Measurements from ENCODE around the gene TNFRSF19.

The TNFRSF19 gene

DNA sequence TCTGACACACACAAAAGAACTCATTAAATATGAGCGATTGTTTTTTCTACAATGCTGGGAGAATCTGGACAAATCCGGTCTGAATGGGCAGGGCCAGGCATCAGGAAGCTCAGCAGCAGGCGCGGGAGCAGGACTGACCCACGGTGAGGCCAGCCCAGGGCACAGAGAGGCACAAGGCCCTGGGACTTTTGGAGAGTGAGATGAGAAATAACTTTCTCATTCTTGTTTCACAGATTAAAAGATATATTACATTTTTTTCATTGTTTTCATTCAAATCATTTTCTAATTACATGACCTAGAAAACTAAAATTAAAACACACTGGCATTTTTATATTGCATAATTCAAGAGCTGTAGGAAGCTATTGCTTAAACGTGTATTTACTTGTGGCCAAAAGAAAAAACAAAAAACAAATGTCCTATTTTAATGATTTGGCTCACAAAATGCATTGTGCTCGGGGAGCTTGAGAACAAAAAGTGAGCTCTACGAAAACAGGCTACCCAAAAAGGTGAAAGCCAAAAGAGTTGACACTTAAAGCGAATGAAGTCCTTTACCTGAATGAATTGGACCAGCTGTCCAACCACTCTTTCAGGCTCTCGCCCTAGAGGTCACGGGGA lies 133.1 kb downstream of the TNFRSF19 start:
- no peak for DNase-seq (ENCODE audit: low read depth, low spot score)
- TF ChIP-seq, protein P1, sequence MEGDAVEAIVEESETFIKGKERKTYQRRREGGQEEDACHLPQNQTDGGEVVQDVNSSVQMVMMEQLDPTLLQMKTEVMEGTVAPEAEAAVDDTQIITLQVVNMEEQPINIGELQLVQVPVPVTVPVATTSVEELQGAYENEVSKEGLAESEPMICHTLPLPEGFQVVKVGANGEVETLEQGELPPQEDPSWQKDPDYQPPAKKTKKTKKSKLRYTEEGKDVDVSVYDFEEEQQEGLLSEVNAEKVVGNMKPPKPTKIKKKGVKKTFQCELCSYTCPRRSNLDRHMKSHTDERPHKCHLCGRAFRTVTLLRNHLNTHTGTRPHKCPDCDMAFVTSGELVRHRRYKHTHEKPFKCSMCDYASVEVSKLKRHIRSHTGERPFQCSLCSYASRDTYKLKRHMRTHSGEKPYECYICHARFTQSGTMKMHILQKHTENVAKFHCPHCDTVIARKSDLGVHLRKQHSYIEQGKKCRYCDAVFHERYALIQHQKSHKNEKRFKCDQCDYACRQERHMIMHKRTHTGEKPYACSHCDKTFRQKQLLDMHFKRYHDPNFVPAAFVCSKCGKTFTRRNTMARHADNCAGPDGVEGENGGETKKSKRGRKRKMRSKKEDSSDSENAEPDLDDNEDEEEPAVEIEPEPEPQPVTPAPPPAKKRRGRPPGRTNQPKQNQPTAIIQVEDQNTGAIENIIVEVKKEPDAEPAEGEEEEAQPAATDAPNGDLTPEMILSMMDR (IDR thresholded peaks at IDR 0.05; ENCODE audit: insufficient read depth, low read length, missing control alignments), result no peak
- POLR2A ChIA-PET, result no interaction called here
- H3K4me3 ChIP-seq (ENCODE audit: low read depth, low read length), result no peak overlapping the region
- CTCF ChIA-PET, result interaction anchor here (0.9 to 1.1 kb wide), 3 partner anchors 39 to 236 kb away, joined by 3 read pairs; no protein-coding TSS in a partner anchor

DNA sequence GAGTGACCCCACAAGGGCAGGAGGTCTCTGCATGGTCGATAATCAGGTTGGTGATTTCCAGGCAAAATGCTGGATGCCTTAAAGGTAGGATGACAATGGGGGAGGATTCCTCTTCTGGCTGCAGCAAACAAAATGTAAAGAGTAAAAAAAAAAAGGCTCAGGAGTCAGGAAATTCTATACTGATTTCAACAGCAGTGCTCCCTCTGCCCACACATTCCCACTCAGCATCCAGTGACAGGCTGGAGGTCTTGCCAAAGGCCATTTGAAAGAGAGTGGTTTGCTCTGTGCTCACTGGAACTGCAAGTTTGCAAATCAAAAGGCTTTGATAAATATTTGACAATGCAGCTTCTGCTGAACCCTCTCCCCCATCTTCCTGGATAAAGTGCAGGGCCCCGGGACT lies 135.4 kb downstream of the TNFRSF19 start:
- DNase-seq (ENCODE audit: low read depth, low spot score), result no peak
- ChIA-PET CTCF (no interaction called here), POLR2A (no interaction called here)
- TF ChIP-seq, protein P1 (IDR thresholded peaks at IDR 0.05; ENCODE audit: insufficient read depth, low read length, missing control alignments), result no peak
- H3K4me3 ChIP-seq (ENCODE audit: low read depth, low read length), result no peak overlapping the region

DNA sequence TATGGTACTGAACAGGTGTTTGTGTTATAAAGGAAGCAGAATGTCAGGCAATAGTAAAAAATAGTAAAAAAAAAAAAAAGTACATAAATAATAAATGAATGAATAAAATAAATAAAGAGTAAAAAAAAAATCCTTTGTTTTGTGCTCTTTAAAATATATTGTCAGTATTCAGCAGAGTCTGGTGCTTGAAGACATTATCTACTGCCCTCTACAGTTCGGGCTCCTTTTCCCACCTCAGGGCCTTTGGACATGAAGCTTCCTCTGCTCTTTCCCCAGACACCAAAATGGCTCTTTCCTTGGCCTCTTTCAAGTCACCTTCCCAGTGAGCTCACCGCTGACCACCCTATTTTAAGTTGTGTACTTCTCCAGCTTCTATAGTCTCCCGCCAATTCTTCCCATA lies 137.5 kb downstream of the TNFRSF19 start:
- H3K4me3 ChIP-seq (ENCODE audit: low read depth, low read length), result no peak overlapping the region
- no peak for DNase-seq (ENCODE audit: low read depth, low spot score)
- ChIA-PET CTCF (interaction anchor here (0.6 to 2.1 kb wide), 13 partner anchors 10 to 240 kb away, joined by 3 to 9 read pairs (median 4); partner anchors contain the start of gene TNFRSF19), POLR2A (no interaction called here)
- TF ChIP-seq, protein P1 (IDR thresholded peaks at IDR 0.05; ENCODE audit: insufficient read depth, low read length, missing control alignments), result no peak

DNA sequence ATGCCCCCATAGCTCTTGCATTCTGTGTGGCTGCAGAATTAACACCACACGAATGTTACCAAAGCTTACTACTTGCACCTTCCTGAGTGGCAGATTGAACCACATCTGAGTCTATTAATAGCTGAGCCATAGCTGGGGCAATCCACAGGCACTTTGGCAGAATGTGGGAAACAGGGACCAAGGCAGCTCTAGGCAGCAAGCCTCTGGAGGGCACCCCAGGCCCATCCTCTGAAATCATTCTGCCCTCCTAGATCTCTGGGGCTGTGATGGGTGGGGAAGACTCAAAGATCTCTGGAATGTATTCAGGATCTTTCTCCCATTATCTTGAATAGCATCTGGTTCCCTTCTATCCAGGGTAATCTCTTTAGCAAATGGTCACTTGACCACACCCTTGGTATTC lies 139.3 kb downstream of the TNFRSF19 start:
- no peak for DNase-seq (ENCODE audit: low read depth, low spot score)
- TF ChIP-seq, protein P1 (IDR thresholded peaks at IDR 0.05; ENCODE audit: insufficient read depth, low read length, missing control alignments), result no peak
- CTCF ChIA-PET, result interaction anchor here (0.8 to 1.9 kb wide), 3 partner anchors 40 to 242 kb away, joined by 3 to 9 read pairs (median 3); no protein-coding TSS in a partner anchor
- POLR2A ChIA-PET, result no interaction called here
- H3K4me3 ChIP-seq (ENCODE audit: low read depth, low read length), result no peak overlapping the region

DNA sequence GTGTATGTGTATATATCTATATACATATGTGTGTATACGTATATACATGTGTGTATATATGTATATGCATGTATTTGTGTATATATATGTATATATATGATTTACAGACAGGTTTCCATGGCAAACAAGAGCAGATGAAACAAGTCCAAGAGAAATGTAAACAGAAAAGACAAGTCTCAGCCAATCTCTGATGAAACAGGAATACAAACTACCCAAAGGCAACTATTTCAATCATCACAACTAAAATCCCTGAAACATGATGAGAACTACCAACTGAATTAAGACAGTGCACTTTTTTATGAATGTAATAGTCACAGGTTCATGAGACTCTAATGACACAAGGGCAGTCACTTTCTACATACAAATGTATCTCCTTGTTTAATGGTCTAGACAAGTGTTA lies 140.2 kb downstream of the TNFRSF19 start:
- TF ChIP-seq, protein P1 (IDR thresholded peaks at IDR 0.05; ENCODE audit: insufficient read depth, low read length, missing control alignments), result no peak
- ChIA-PET POLR2A (no interaction called here), CTCF (interaction anchor here (1.0 kb wide), 1 partner anchor 13 kb away, joined by 4 read pairs; no protein-coding TSS in a partner anchor)
- no peak for DNase-seq (ENCODE audit: low read depth, low spot score)
- no peak overlapping the region for H3K4me3 ChIP-seq (ENCODE audit: low read depth, low read length)

DNA sequence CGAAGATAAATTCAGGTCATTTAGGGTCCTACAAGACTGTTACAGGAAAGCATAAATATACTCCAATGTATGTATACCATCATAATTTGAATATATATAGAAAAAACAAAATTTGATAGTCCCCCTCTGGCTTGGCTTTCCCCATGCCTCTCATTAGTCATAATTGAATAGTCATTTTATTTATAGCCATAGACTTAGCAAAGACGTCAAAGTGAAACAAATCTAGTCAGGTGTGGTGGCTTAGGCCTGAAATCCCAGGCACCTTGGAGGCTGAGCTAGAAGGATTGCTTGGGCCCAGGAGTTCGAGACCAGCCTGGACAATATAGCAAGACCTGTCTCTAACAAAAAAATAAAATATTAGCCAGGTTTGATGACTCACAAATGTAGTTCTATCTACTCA lies 141.1 kb downstream of the TNFRSF19 start:
- CTCF ChIA-PET, result interaction anchor here (0.6 to 1.0 kb wide), 2 partner anchors 14 to 142 kb away, joined by 3 to 4 read pairs; no protein-coding TSS in a partner anchor

More for the DNA sequence above, 141.1 kb downstream of the TNFRSF19 start:
- DNase-seq (ENCODE audit: low read depth, low spot score), result no peak
- POLR2A ChIA-PET, result no interaction called here
- no peak overlapping the region for H3K4me3 ChIP-seq (ENCODE audit: low read depth, low read length)
- TF ChIP-seq, protein P1 (IDR thresholded peaks at IDR 0.05; ENCODE audit: insufficient read depth, low read length, missing control alignments), result no peak

All from AG04449 (cell line).